Suppressor macrophage treated with lipopolysaccharide for 4 hours (primary cell): ENCODE measurements around the gene ARHGAP35.
A peak's percentile ranks its signal among the peaks of the same experiment; 100 is the strongest.
"Not testable (repeated sequence)": the region's sequence is repeated elsewhere in the genome, so short reads cannot be mapped to it uniquely, and the experiment has no call there.

Source experiments
- DNase-seq: peaks from one replicate; pipeline ENCODE4 v3.0.0-alpha.2; 2020

ARHGAP35 gene

DNA sequence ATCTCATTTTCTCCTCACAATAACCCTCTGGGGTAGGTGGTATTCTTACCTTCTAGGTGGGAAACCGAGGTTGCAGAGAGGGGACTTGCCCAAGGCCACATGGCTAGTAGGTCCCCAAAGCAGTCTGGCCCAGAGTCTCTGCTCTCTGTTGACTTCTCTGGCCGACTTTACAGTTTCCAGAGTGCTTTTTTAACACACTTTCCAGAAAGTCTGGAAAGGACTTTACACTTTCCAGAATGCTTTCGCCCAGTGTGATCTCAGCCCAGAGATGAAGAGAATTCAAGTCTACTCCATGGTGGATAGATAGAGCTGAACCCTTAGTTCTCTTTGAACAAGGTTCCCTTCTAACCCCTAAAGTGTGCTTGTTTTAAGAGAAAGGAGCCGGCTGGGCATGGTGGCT is 12.2 kb downstream of the ARHGAP35 start:
- DNase-seq, result no peak

DNA sequence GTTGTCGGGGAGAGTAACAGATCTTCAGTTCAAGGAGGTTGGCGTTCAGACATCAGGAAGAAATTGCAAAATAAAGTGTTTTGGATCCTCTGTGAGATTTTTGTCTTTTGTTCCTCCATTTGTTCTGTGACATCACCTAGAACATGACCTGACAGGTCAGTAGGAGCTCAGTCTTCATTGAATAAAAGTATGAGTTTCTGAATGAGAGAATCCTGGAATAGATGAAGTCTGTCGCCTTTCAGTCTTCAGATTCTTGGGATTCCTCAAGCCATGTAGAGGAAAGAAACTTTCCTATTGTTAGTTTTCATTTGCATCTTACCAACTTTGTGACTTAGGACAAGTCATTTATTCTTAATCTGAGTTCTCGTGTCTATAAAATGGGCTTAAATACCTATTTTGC is 14.4 kb downstream of the ARHGAP35 start:
- DNase-seq, result no peak

DNA sequence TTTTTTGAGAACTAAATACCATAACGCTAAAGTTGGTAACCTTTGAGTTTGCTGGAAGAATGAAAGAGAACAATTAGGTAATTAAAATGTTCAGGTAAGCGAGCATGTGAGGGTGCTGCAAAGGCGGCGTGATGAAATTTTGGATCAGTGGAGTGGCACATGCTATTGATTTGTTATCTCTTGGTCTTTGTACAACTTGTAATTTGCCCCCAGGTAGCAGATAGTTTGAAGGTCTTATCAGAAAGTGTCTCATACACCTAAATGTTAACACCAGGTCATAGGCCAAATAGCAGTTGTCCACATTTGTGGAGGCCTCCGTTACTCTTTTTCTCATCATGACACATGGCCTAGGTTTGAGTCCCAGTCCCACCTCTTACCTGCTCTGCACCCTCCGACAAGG is 14.9 kb downstream of the ARHGAP35 start:
- DNase-seq, result no peak

- DNase-seq, result no peak
Measured at GRCh38 chr19:46878613-46879375, 18.0 kb downstream of the ARHGAP35 start.

GRCh38 chr19:46880431-46880830 is 19.6 kb downstream of the ARHGAP35 start:
- DNase-seq, result no peak

GRCh38 chr19:46881092-46881491 is 20.3 kb downstream of the ARHGAP35 start:
- DNase-seq, result no peak

DNA sequence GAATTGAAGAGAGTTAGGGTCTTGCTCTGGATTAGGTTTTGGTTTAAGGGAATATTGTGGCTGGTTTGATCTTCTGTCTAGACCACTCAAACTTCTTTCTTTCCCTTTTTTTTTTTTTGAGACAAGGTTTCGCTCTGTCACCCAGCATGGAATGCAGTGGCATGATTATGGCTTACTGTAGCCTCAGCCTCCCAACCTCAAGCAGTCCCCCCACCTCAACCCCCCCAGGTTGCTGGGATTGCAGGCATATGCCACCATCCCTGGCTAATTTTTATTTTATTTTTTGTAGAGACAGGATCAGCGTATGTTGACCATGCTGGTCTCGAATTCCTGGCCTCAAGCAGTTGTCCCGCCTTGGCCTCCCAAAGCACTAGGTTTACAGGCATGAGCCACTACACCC is 21.2 kb downstream of the ARHGAP35 start:
- no peak for DNase-seq

GRCh38 chr19:46882751-46883150 is 22.0 kb downstream of the ARHGAP35 start:
- DNase-seq, result not testable (repeated sequence)

DNA sequence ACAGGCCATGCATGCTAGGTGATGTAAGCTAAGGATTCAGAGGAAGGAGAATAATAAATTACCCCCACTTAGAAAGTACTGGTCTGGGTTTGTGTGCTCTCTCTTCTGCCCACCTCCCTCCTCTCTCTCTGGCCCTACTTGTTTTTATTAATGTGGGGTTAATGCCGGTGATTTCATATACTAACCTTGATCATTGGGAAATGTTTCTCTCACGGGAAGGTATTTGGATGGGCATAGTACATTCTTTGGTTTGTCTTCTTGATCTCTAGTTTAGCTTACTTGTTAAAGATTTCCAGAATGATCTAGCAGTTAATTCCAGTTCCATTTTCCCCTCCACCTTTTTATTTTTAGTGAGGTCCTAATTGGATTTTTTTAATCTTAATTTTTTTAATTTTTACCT is 24.6 kb downstream of the ARHGAP35 start:
- no peak for DNase-seq

DNA sequence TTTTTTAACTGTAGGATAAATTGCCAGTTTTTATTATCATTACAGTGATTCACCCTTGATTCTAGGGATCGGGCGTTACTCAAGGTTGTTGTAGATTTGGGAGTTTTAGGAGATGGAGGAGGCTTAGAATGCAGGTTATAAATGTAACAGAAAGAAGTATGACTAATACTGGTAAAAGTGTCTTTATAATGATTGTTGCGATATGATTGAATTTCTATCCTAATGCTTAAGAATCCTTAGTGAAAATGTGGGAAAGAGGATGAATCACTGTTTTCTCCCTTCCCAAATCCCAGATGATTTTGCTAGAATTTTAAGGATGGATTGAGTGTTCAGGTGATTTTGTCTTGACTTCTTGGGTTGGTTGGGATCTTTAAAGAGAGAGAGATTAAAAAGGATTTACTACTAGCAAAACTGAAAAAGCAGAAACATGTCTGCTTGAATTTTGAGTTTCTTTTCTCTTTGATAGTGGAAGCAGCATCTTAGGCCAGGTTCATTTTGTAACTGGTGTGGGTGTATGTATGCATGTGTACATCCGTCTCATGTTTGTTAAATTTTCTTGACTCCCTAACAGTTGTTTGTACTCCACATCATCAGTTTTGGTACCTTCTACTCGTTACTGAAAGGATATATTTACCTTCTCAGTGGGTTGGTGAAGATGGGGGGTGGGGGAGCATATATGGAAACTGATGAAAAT is 25.9 kb downstream of the ARHGAP35 start:
- no peak for DNase-seq

- DNase-seq, result peak; percentile 41
Measured at GRCh38 chr19:46887240-46887782, 26.5 kb downstream of the ARHGAP35 start.

DNA sequence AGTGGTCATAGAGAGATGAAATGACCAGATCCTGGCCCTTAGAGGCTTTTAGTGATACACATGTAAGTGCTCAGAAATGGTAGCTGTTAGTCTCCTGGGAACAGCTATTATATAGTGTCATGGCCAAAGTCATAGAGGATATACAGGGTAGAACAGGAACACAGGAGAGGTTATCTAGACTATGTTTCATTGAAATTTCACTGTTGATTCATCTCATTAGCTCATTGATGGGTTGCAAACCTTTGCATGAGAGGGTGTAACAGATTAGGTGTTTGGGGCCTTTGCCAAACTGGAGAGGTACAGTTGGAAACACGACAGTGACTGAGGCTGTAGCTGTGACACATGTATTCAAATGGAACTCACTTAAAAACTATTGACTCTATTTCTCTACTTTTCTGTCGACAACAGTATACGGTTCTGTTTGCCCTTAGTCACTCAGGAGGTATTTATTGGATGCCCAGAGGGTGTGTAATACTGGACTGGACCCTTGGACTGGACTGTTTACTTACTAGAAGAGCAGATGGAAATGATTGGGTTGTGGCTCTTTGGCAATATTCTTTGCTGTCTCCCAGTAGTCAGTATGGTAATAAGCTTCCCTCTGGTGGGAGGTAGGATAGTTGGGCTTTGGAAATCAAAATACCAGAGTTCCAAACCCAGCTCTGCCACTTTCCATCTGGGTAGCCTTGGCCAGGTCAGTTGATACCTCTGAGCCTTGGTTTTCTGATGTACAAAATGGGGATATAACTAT is 29.8 kb downstream of the ARHGAP35 start:
- no peak for DNase-seq

DNA sequence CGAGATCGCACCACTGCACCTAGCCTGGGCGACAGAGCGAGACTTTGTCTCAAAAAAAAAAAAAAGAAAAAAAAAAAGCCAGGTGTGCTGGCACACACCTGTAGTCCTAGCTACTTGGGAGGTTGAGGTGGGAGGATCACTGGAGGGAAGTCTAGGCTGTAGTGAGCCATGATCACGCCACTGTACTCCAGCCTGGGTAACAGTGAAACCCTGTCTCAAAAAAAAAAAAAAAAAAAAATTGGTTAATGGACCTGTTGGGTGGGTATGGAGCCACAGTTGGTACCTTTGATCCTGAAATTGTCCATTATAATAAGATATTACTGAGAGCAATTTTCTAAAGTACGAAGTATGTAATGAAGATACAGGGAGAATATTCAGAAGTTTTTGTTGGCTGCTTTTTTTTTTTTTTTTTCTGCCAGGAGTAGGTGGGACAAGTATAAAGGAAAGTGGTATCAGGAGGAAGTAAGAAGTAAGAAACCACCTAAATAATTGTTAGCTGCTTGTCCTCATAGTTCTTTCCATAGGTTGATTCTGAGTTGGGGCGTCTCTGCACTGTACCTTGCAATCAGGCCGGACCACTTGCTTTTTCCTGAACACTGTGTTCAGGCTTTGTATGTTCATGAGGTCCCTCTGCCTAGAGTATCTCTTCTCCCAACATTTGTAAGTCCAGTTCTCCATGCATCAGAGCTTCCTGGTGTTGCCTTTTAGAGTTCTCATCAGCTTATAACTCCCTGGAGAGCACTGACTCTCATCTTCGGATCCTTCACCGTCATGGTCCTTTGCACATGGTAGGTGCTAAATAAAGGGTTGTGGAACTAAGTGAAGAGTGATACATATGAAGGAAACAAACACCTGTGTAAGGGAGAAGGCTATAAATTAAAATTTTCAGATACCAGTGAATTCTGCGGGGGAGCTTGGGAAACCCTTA is 31.7 kb downstream of the ARHGAP35 start:
- DNase-seq, result no peak

GRCh38 chr19:46896076-46896794 is 35.4 kb downstream of the ARHGAP35 start:
- DNase-seq, result no peak

GRCh38 chr19:46898731-46899130 is 37.9 kb downstream of the ARHGAP35 start:
- no peak for DNase-seq

- DNase-seq, result no peak
Measured at GRCh38 chr19:46900341-46900740, 39.5 kb downstream of the ARHGAP35 start.

GRCh38 chr19:46901701-46902401 is 41.1 kb downstream of the ARHGAP35 start:
- DNase-seq, result no peak

GRCh38 chr19:46902402-46902766 is 41.6 kb downstream of the ARHGAP35 start:
- no peak for DNase-seq

DNA sequence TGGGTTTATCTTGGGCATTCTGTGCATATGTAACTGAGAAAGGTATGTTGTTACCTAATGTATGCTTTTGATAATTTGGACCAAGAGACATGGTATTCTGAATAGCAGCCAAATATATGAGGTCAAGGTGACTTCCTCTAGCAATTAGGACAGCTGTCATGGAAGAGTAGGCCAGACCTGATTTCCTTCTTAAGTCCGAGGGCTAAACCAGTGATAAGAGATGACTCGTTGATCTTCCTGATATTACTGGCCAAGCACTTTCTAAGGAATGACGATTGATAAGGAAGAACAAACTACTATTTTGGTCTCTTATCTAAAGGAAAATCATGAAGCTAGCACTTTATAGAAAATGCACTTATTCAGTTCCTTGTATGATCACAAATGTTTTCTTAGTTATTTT is 42.7 kb downstream of the ARHGAP35 start:
- DNase-seq, result no peak

DNA sequence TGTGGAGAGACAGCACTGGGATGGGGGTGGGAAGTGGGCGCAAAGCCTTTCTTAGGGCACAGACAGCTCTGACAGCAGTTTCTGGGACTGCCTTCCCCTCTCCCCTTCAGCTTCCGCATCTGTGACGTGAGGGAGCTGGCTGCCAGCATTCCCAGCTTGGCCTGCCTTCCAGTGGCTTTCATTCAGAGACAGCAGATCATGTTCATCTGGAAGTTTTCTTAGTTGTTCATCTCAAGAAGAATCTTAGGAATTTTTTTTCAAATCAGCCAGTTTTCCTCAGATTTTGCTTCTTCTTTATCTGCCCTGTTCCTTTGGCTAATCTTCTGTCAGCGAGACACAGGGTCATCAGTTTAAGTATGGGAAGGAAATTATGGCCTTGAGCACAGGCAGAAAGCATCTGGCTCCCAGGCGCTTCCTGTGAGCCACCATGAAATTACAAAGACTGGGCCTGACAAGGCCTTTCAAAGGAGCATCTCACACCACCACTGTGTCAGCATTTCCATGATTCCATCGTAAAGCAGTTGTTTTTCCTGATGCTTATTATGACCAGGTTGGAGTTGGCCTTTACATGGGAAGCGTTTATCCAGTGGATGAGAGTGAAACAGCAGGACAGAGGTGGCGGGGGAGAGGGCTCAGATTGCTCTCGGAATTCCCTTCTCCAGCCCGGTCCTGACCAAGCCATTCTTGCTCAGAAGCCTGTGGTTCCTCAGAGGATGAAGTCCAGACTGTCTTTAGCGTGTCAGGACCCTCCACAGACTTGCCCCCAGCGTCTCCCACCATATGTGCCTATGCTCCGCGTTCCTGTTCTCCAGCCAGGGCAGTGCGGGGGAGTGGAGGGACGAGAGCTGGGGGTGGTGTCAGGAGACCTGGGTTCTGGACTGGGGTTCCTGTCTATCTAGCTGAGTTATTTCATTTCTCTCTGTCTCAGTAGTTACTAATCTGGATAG is 43.6 kb downstream of the ARHGAP35 start:
- DNase-seq, result no peak
